ENCODE data around the gene TMEM35B. TPM values are rescaled to one million over a fixed set of nuclear protein-coding genes. Genes with fewer than 3 reads are reported as not detected.

The TMEM35B gene
- 10 to 100 TPM; 34.5 to 35.9 TPM for total RNA-seq

DNA sequence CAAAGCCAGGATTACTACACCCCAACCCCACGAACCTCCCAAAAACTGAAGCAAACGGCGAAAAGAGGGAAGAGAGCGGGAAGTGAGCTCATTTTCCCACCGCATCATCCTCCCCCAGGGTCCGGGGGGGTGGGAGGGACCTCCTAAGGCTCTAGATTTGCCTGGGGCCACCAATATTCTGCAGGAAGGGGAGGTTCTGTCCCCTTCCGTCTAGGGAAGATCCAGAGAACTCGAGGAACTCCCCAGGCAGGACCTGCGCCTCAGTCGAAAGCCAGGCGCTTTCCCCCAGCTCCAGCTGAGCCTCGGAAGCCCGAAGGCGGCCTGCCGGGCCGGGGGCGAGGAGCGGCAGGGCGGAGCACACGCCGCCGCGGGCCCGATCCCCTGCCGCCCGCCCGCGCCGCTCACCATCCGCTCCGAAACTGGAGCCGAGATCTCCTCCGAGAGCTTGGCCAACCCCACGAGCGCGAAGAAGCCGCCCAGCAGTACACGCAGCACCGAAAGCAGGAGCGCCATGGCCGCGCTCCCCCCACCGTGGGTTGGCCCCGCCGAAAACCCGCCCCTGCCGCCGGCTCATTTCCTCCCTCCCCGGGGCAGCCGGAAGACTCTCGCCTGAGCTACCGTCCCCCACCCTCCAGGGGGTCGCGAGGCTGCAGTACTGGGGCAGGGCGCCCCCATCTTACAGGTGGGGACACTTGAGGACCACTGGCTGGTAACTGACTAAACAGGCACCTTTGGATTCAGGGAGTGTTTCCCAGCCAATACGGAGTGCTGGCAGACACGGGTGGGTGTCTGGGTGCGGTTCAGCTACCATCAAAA lies at the start of gene TMEM35B:
TSS of gene TMEM35B (minus strand) at position 555 of the 816 bp plus-strand sequence. CDS start at position 513, 42 bp downstream.
- peak; percentile 86 for DNase-seq
- peaks cover 35% of the 10 kb centered on the region for H3K4me1 Mint-ChIP-seq
- no peaks in the 10 kb centered on the region for H3K9me3 Mint-ChIP-seq
- H3K27me3 Mint-ChIP-seq: no peaks in the 10 kb centered on the region
- peaks cover 26% of the 10 kb centered on the region for H3K36me3 Mint-ChIP-seq (ENCODE audit: low read depth)
- H3K27ac Mint-ChIP-seq: peak within 1 kb of the TSS; percentile 97
- H3K4me3 Mint-ChIP-seq: peak within 1 kb of the TSS; percentile 96
- ChIA-PET CTCF (interaction anchor here (0.7 to 2.8 kb wide), 10 partner anchors 10 to 201 kb away, joined by 3 to 8 read pairs (median 3); partner anchors contain the start of gene SMIM12), POLR2A (interaction anchor here (0.5 to 0.6 kb wide), 3 partner anchors 190 to 283 kb away, joined by 3 read pairs; partner anchors contain the start of gene ZMYM4)

DNA sequence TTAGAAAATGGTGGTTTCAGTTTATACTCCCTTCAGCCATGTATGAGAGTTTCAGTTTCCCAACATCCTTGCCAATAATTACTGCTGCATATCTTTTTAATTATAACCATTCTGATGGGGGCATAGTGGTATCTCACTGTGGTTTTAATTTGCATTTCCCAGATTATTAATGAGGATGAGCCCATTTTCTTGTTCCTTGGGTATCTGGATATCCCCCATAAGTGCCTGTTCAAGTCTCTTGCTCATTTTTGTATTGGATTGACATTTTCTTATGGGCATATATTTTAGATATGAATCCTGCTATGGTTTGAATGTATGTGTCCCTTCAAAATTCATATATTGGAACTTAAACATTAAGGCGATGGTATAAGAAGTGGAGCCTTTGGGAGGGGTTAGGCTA lies 48.2 kb upstream of the TMEM35B start:
- H3K27ac Mint-ChIP-seq: no peak overlapping the region
- peaks cover 19% of the 10 kb centered on the region for H3K36me3 Mint-ChIP-seq (ENCODE audit: low read depth)
- CTCF ChIA-PET: interaction anchor here (1.9 kb wide), 1 partner anchor 50 kb away, joined by 4 read pairs; no protein-coding TSS in a partner anchor
- no peak overlapping the region for H3K4me3 Mint-ChIP-seq
- peaks cover 22% of the 10 kb centered on the region for H3K4me1 Mint-ChIP-seq
- no peak for DNase-seq
- H3K9me3 Mint-ChIP-seq: peaks cover 3% of the 10 kb centered on the region
- POLR2A ChIA-PET: no interaction called here
- H3K27me3 Mint-ChIP-seq: no peaks in the 10 kb centered on the region

DNA sequence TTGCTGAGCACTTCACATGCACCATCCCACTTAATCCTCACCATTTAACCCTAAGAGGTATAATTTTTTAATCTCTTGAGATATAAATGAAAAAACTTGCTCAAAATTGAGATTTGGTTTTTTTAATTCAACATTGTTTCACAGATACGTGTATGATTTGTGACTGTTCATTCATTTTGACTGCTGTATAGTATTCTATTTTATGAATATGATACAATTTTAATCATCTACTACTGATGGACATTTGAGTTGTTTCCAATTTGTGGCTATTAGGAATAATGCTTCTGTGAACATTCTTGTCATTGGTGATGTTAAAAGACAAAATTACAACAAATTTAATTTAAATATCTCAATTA lies 47.2 kb upstream of the TMEM35B start:
- H3K36me3 Mint-ChIP-seq (ENCODE audit: low read depth): peaks cover 25% of the 10 kb centered on the region
- no peak for DNase-seq
- ChIA-PET POLR2A (interaction anchor here (0.7 to 1.0 kb wide), 2 partner anchors 94 to 161 kb away, joined by 4 to 5 read pairs; partner anchors contain the start of gene SFPQ), CTCF (interaction anchor here (0.6 to 1.9 kb wide), 3 partner anchors 49 to 232 kb away, joined by 3 to 5 read pairs (median 4); no protein-coding TSS in a partner anchor)
- H3K4me1 Mint-ChIP-seq: peaks cover 27% of the 10 kb centered on the region
- no peak overlapping the region for H3K27ac Mint-ChIP-seq
- H3K9me3 Mint-ChIP-seq: peaks cover 3% of the 10 kb centered on the region
- no peaks in the 10 kb centered on the region for H3K27me3 Mint-ChIP-seq
- peak overlapping the region; percentile 96 for H3K4me3 Mint-ChIP-seq

- POLR2A ChIA-PET: interaction anchor here (0.7 kb wide), 1 partner anchor 179 kb away, joined by 3 read pairs; no protein-coding TSS in a partner anchor
- H3K4me1 Mint-ChIP-seq: peaks cover 35% of the 10 kb centered on the region
- peaks cover 33% of the 10 kb centered on the region for H3K36me3 Mint-ChIP-seq (ENCODE audit: low read depth)
- peak overlapping the region; percentile 96 for H3K4me3 Mint-ChIP-seq
- CTCF ChIA-PET: interaction anchor here (0.6 to 1.7 kb wide), 4 partner anchors 11 to 1500 kb away, joined by 3 to 5 read pairs (median 4); partner anchors contain the start of gene TMEM35B
- H3K27me3 Mint-ChIP-seq: no peaks in the 10 kb centered on the region
- H3K9me3 Mint-ChIP-seq: peaks cover 3% of the 10 kb centered on the region
- DNase-seq: peak; percentile 36
- peak overlapping the region; percentile 94 for H3K27ac Mint-ChIP-seq
Observed at GRCh38 chr1:35030756-35031446, 45.8 kb upstream of the TMEM35B start.

GRCh38 chr1:35030338-35030737 lies 45.2 kb upstream of the TMEM35B start:
- no peak for DNase-seq
- ChIA-PET CTCF (interaction anchor here (1.1 kb wide), 2 partner anchors 11 to 45 kb away, joined by 3 read pairs; partner anchors contain the start of gene TMEM35B), POLR2A (interaction anchor here (0.5 to 0.7 kb wide), 2 partner anchors 178 to 285 kb away, joined by 3 read pairs; no protein-coding TSS in a partner anchor)
- Mint-ChIP-seq H3K4me1 (peaks cover 35% of the 10 kb centered on the region), H3K4me3 (peak overlapping the region; percentile 96), H3K27me3 (no peaks in the 10 kb centered on the region), H3K36me3 (ENCODE audit: low read depth) (peaks cover 37% of the 10 kb centered on the region), H3K9me3 (peaks cover 3% of the 10 kb centered on the region), H3K27ac (peak overlapping the region; percentile 94)

DNA sequence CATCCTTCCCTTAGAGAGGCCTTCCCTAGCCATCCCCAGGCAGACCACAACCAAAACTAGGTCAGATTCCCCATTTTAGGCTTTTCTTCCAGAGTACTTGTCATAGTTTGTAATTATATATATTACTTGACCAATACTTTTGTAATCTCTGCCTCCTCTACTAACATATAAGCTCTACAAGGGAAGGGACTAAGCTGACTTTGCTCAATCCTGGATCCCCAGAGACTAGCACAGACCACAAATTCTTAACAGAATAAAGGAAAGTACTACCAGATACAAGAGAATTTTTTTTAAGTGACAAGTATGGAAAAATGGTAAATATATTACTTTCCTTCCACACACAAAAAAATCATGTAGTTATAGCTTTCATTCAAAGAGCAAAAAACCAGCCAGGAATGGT lies 44.6 kb upstream of the TMEM35B start:
- Mint-ChIP-seq H3K4me1 (peaks cover 35% of the 10 kb centered on the region), H3K4me3 (peak overlapping the region; percentile 96), H3K36me3 (ENCODE audit: low read depth) (peaks cover 37% of the 10 kb centered on the region), H3K9me3 (peaks cover 3% of the 10 kb centered on the region), H3K27me3 (no peaks in the 10 kb centered on the region), H3K27ac (no peak overlapping the region)
- DNase-seq: no peak
- POLR2A ChIA-PET: interaction anchor here (0.5 kb wide), 1 partner anchor 285 kb away, joined by 3 read pairs; no protein-coding TSS in a partner anchor
- CTCF ChIA-PET: no interaction called here

DNA sequence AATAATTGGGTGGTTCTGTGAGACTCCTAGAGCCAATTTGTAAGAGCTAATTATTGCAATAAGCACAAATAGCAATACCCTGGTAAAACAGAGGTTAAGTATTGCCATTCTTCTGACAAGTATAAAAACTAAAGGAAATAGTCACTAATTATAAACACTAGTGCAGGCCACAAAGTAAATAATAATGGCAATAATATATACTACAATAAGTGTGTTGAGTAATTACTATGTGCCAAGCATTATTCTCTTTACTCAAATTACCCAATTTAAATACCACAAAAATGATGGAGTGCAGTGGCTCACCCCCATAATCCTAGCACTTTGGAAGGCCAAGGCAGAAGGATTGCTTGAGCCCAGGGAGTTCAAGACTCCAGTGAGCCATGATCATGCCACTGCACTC lies 31.3 kb upstream of the TMEM35B start:
- Mint-ChIP-seq H3K9me3 (no peaks in the 10 kb centered on the region), H3K4me1 (no peaks in the 10 kb centered on the region)

DNA sequence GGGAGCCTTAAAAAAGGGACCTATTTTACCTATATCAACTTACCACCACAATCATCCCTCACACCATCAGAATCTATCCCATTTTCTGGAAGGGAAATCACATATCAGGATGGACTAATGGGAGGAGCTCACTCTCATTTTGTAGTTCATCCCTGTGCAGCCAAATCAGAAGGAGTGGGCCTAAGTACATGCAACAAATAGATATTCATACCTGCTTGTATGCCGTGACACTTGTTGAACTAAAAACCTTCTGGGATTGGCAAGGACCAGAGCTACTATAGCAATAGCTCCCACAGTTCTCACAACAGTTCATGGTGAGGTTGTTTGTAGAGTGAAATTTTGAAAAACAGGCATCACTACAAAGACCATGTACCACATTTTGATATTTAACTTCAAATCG lies 29.3 kb upstream of the TMEM35B start:
- CTCF ChIA-PET: interaction anchor here (0.9 kb wide), 1 partner anchor 1310 kb away, joined by 3 read pairs; no protein-coding TSS in a partner anchor
- Mint-ChIP-seq H3K27me3 (no peaks in the 10 kb centered on the region), H3K36me3 (ENCODE audit: low read depth) (peaks cover 19% of the 10 kb centered on the region), H3K4me1 (no peaks in the 10 kb centered on the region), H3K9me3 (no peaks in the 10 kb centered on the region), H3K4me3 (no peak overlapping the region), H3K27ac (no peak overlapping the region)
- POLR2A ChIA-PET: no interaction called here
- DNase-seq: no peak

More for the DNA sequence above, 31.3 kb upstream of the TMEM35B start:
- peaks cover 16% of the 10 kb centered on the region for H3K36me3 Mint-ChIP-seq (ENCODE audit: low read depth)
- H3K27ac Mint-ChIP-seq: no peak overlapping the region
- no peaks in the 10 kb centered on the region for H3K27me3 Mint-ChIP-seq
- no peak for DNase-seq
- CTCF ChIA-PET: no interaction called here
- H3K4me3 Mint-ChIP-seq: no peak overlapping the region
- POLR2A ChIA-PET: no interaction called here

DNA sequence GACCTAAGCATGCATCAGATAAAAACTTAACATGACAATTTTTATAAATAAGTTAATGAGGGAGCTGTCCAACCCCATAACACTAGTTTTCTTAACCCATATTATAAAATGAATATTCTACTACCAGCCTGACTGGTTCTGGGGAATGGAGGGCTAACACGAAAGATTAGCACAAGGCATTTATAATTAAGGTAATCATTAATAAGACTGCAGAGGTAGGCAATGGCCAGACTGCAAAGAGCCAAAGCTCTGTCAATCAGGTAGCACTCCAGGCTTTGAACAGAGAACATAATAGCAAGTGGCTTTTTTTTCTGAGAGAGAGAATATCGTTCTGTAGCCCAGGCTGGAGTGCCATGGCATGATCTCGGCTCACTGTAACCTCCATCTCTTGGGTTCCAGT lies 20.6 kb upstream of the TMEM35B start:
- H3K4me3 Mint-ChIP-seq: no peak overlapping the region
- ChIA-PET POLR2A (no interaction called here), CTCF (interaction anchor here (0.6 kb wide), 1 partner anchor 1606 kb away, joined by 3 read pairs; no protein-coding TSS in a partner anchor)
- no peak overlapping the region for H3K27ac Mint-ChIP-seq
- DNase-seq: no peak
- no peaks in the 10 kb centered on the region for H3K27me3 Mint-ChIP-seq
- H3K9me3 Mint-ChIP-seq: no peaks in the 10 kb centered on the region
- peaks cover 30% of the 10 kb centered on the region for H3K36me3 Mint-ChIP-seq (ENCODE audit: low read depth)
- no peaks in the 10 kb centered on the region for H3K4me1 Mint-ChIP-seq

DNA sequence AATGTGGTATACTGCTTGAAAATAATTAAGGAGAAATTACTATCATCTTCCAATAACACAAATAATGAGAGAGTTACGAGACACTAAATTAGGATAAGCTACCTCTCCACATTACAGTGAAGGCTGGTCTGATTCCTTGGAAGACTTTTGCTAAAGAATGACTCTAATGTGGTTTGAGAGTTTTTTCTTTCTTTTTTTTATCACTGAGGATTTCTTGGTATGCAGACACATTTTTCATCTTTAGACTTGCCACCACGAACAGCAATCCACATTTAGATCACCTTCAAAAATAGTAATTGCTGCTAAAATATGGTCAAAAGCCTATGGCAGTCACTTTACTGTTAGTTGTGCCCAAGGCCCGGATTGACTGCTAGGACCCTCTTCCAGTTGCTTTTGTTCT lies 16.6 kb upstream of the TMEM35B start:
- Mint-ChIP-seq H3K9me3 (no peaks in the 10 kb centered on the region), H3K27me3 (no peaks in the 10 kb centered on the region), H3K4me1 (no peaks in the 10 kb centered on the region), H3K36me3 (ENCODE audit: low read depth) (peaks cover 25% of the 10 kb centered on the region), H3K27ac (no peak overlapping the region), H3K4me3 (no peak overlapping the region)
- DNase-seq: no peak
- ChIA-PET POLR2A (no interaction called here), CTCF (no interaction called here)

- DNase-seq: no peak
- H3K4me1 Mint-ChIP-seq: no peaks in the 10 kb centered on the region
- no peak overlapping the region for H3K4me3 Mint-ChIP-seq
- CTCF ChIA-PET: no interaction called here
- H3K36me3 Mint-ChIP-seq (ENCODE audit: low read depth): peaks cover 10% of the 10 kb centered on the region
- no peak overlapping the region for H3K27ac Mint-ChIP-seq
- no peaks in the 10 kb centered on the region for H3K27me3 Mint-ChIP-seq
- H3K9me3 Mint-ChIP-seq: no peaks in the 10 kb centered on the region
- POLR2A ChIA-PET: no interaction called here
Observed at GRCh38 chr1:34994878-34995277, 9.7 kb upstream of the TMEM35B start.

DNA sequence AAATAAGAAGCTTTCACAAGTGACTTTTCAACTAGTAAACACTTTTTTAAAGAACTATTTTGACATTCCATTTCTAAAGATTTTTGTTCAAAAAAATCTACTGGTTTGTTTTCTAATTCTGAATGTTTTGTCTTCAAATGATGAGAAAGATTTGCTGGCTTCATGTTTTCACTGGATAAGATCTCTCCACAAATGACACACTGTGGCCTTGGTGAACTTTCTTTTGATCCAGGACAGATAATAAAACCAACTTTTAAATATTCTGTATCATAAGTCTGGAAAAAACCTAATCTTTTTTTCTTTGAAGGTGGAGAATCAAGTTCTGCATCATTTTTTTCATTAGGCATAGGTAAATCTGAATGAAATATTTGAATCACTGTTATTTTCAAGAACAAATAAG lies 3.4 kb upstream of the TMEM35B start:
- DNase-seq: no peak
- CTCF ChIA-PET: no interaction called here
- H3K36me3 Mint-ChIP-seq (ENCODE audit: low read depth): peaks cover 21% of the 10 kb centered on the region
- POLR2A ChIA-PET: no interaction called here
- no peak overlapping the region for H3K4me3 Mint-ChIP-seq
- H3K4me1 Mint-ChIP-seq: peaks cover 24% of the 10 kb centered on the region
- H3K27ac Mint-ChIP-seq: no peak overlapping the region
- H3K27me3 Mint-ChIP-seq: no peaks in the 10 kb centered on the region
- no peaks in the 10 kb centered on the region for H3K9me3 Mint-ChIP-seq

DNA sequence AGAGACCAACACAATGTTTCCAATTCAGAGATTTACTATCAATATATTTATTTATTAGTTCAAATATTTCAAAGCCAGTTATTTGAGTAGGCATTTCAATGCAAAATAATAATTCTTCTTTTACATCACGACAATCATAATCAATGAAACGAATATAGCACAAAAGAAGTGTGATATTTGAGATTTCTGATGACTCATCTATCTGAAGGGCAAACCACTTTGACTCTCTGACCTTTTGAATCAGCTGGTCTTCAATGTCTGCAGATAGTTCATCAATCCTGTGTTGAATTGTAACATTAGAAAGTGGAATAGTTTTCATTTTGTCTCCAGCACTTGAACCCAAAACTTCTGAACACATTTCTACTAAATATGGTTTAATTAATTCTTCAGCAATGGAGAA lies 3.0 kb upstream of the TMEM35B start:
- H3K36me3 Mint-ChIP-seq (ENCODE audit: low read depth): peaks cover 22% of the 10 kb centered on the region
- CTCF ChIA-PET: no interaction called here
- no peak for DNase-seq
- no peak overlapping the region for H3K4me3 Mint-ChIP-seq
- no peaks in the 10 kb centered on the region for H3K9me3 Mint-ChIP-seq
- no peak overlapping the region for H3K27ac Mint-ChIP-seq
- H3K4me1 Mint-ChIP-seq: peaks cover 26% of the 10 kb centered on the region
- POLR2A ChIA-PET: no interaction called here
- H3K27me3 Mint-ChIP-seq: no peaks in the 10 kb centered on the region
